ENCODE measurements around the gene CCNQ.

- no peak for TF ChIP-seq CTCF (IDR thresholded peaks at IDR 0.05; ENCODE audit: insufficient read depth, low read length)
- no peak for TF ChIP-seq POLR2AphosphoS5 (IDR thresholded peaks at IDR 0.05; ENCODE audit: low read depth)
- TF ChIP-seq REST (IDR thresholded peaks at IDR 0.05; ENCODE audit: insufficient replicate concordance, low read depth), result no peak
Measured at GRCh38 chrX:153608376-153608775, 9.4 kb upstream of the CCNQ start.
